Skeletal muscle cell (primary cell): ENCODE results near the gene ZNF318.
"Not testable (repeated sequence)": the region's sequence is repeated elsewhere in the genome, so short reads cannot be mapped to it uniquely, and the experiment has no call there.

Experiments used
- DNase-seq: peaks from one replicate; pipeline ENCODE4 v3.0.0-alpha.2; 2010; ENCODE audit warnings: low read depth
- H3K4me3 ChIP-seq: 2 replicates; pipeline ENCODE4 v1.5.1; 2011; ENCODE audit warnings: low read depth, mild to moderate bottlenecking, control low read depth, low read length, moderate library complexity

ZNF318 gene

GRCh38 chr6:43347021-43347420 is 22.4 kb downstream of the ZNF318 start:
- H3K4me3 ChIP-seq, result no peak overlapping the region
- no peak for DNase-seq

- H3K4me3 ChIP-seq, DNase-seq: not testable (repeated sequence)
Observed at GRCh38 chr6:43346243-43346642, 23.2 kb downstream of the ZNF318 start.

DNA sequence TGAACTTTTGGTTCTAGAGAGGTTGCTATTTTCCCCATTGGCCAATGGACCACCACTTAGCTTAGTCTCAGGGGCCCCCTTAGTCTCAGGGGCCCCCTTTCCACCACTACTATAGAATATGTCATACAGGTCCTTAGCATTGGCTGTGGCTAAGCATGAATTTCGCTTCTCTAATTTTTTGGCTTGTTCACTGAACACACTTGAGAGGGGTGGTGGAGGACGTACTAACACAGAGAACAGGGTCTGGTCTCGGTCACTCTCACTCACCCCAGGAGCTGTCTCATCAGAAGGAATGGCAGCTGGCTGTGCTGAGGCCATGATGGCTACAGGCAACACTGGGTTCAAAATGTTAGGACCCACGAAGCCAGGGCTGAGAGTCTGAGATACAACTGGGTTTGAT is 30.3 kb downstream of the ZNF318 start:
- no peak overlapping the region for H3K4me3 ChIP-seq
- DNase-seq, result no peak

GRCh38 chr6:43338243-43338642 is 31.2 kb downstream of the ZNF318 start:
- DNase-seq, result no peak
- no peak overlapping the region for H3K4me3 ChIP-seq

GRCh38 chr6:43336382-43336781 is 33.1 kb downstream of the ZNF318 start:
- H3K4me3 ChIP-seq, result no peak overlapping the region
- DNase-seq, result no peak

DNA sequence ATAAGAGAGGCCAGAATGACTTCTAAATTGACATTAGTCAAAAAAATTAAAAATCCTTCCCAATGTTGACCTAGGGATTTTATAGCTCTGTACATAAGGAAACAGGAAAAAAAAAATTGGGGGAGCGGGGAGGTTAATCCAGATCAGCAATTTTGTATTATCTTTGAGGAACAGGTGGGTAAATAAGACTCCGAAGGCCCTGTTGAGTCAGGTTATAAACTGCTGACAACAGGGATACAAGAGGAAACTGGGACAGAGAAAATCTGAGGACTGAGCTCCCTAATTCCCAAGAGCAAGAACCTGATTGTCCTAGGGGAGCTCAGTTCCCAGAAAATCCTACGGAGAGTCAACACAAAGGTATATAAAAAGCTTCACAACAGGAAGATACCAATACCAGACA is 34.0 kb downstream of the ZNF318 start:
- no peak for DNase-seq
- H3K4me3 ChIP-seq, result no peak overlapping the region

- peak; percentile 13 for DNase-seq
- H3K4me3 ChIP-seq, result no peak overlapping the region
Observed at GRCh38 chr6:43334466-43335095, 34.9 kb downstream of the ZNF318 start.

DNA sequence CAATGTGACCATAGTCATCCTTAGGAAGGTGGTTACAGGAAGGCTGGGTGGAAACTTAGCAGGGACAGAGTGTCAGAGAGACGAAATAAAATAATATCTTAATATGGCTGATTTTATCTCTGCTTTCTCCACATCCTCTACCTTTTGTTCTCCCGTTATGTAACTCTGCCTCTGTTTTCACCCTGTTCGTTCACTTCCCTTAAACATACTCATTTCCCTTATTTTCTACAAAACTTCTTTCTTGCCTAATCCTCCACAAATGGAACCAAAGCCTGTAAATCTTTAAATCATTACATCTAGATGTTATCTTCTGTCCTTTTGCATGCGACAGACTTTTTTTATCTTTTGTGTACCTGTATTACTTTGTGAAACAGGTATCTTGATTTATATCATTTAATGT is 37.6 kb downstream of the ZNF318 start:
- H3K4me3 ChIP-seq, result no peak overlapping the region
- no peak for DNase-seq

- no peak overlapping the region for H3K4me3 ChIP-seq
- no peak for DNase-seq
Observed at GRCh38 chr6:43331470-43331869, 38.0 kb downstream of the ZNF318 start.

- no peak overlapping the region for H3K4me3 ChIP-seq
- no peak for DNase-seq
Observed at GRCh38 chr6:43328528-43328927, 40.9 kb downstream of the ZNF318 start.

DNA sequence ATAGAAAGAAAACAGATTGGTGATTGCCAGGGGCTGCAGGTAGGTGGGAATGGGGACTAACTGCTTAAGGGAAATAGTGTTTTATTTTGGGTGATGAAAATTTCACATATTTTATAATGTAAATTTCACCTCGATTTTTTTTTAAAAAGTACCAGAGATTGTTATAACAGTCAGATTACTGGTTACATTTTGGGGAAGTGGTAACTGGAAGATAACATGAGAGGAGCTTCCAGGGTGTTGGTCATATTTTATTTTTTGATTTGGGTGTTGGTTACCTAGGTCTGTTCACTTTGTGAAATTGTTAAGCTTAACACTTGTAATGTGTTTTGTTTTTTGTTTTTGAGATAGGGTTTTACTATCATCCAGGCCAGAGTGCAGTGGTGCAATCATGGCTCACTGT is 43.6 kb downstream of the ZNF318 start:
- no peak for DNase-seq
- no peak overlapping the region for H3K4me3 ChIP-seq

GRCh38 chr6:43318011-43318410 is 51.4 kb downstream of the ZNF318 start:
- no peak for DNase-seq

DNA sequence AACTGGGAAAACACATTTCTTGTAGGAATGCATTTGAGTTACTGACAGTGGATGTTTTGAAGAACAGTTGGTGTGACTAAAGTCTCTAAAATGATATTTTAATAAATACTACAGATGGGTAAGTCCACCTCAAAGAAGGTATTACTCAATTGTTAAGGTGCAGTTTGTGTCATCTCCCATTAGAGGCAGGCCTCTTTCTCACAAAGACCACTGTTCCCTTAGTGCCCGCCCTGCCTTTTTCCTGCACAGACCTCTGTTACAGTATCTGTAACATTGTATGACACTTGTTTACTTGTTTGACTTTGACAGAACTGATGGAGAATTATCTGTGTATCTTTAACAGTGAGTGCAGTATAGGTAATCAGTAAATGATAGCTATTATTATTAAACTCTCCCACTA is 55.6 kb downstream of the ZNF318 start:
- no peak overlapping the region for H3K4me3 ChIP-seq
- DNase-seq, result no peak

More at GRCh38 chr6:43318011-43318410, 51.4 kb downstream of the ZNF318 start:
- H3K4me3 ChIP-seq, result no peak overlapping the region

DNA sequence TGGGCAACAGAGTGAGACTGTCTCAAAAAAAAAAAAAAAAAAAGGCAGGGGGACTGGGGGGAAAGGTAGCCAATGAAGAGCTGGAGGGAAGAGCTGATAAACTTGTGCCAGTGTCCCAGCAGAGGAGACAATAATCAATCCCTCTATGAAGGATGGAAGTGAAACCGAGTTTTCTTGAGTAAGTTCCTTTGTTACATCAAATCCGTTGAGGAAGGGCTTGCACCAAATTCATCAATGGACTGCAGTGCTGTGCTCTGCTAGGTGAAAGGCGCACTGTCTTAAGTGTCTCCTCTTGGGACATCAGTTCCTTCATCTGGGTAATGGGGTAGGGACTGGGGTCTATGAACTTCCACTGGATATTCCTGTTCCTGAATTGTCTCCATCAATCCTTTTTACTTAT is 57.8 kb downstream of the ZNF318 start:
- no peak for DNase-seq
- no peak overlapping the region for H3K4me3 ChIP-seq

- no peak overlapping the region for H3K4me3 ChIP-seq
- DNase-seq, result no peak
Observed at GRCh38 chr6:43310624-43311023, 58.8 kb downstream of the ZNF318 start.

- DNase-seq, result no peak
- no peak overlapping the region for H3K4me3 ChIP-seq
Observed at GRCh38 chr6:43310134-43310533, 59.3 kb downstream of the ZNF318 start.

GRCh38 chr6:43308990-43309477 is 60.4 kb downstream of the ZNF318 start:
- no peak for DNase-seq
- peak overlapping the region; percentile 22 for H3K4me3 ChIP-seq

GRCh38 chr6:43308101-43308989 is 61.1 kb downstream of the ZNF318 start, which contains the start of gene CRIP3:
Gene CRIP3 (minus strand): TSS chr6:43308826. CDS start chr6:43308792, 34 bp downstream.
- H3K4me3 ChIP-seq, result peak within 1 kb of the TSS; percentile 22

GRCh38 chr6:43307451-43308100 is 61.9 kb downstream of the ZNF318 start:
- H3K4me3 ChIP-seq, result no peak overlapping the region
- no peak for DNase-seq

More at GRCh38 chr6:43308101-43308989, 61.1 kb downstream of the ZNF318 start, which contains the start of gene CRIP3:
- DNase-seq, result peak; percentile 6

GRCh38 chr6:43306086-43306485 is 63.4 kb downstream of the ZNF318 start:
- no peak overlapping the region for H3K4me3 ChIP-seq
- DNase-seq, result no peak
